ENCODE data around the gene BORCS5.

- no peak for TF ChIP-seq CTCF (IDR thresholded peaks at IDR 0.05)
- no peak for TF ChIP-seq POLR2A (IDR thresholded peaks at IDR 0.05)
Observed at GRCh38 chr12:12406762-12407161, 49.9 kb downstream of the BORCS5 start.

All from thyroid gland (tissue), 4 donors.